A549 (cell line): ENCODE results near the gene PTPRK. TPM values are rescaled to one million over a fixed set of nuclear protein-coding genes. Genes with fewer than 3 reads are reported as not detected.
A peak's percentile ranks its signal among the peaks of the same experiment; 100 is the strongest.

Source experiments
- ATAC-seq, 2 experiments: fragments of 200-7000 bp in 1 of 2; fragments of >200 bp in 1 of 2; cut with Nextera tagmentation in 1 of 2; cut with Tn5 transposase in 1 of 2; 3 replicates each; pipeline versions ENCODE4 v1.8.0 to v1.9.1; 2018 to 2020; ENCODE audit warnings: mild to moderate bottlenecking in 1 of 2, moderate library complexity in 1 of 2
- CTCF ChIA-PET: fragments of 300-600 bp; sonication (Branson Sonifier 250); formaldehyde crosslinking; extraction: SDS; loops from one replicate; lab custom pipeline; 2021; ENCODE audit warnings: antibody characterized with exemption, inconsistent platforms; lab: Yijun Ruan, JAX
- POLR2A ChIA-PET: fragments of 350-600 bp; formaldehyde crosslinking; extraction: SDS; loops from one replicate; lab custom pipeline; 2021; ENCODE audit warnings: antibody characterized with exemption, inconsistent platforms; lab: Yijun Ruan, JAX
- DNase-seq, 2 experiments: peaks; one replicate each; pipeline versions ENCODE4 v3.0.0 to v3.0.0-alpha.2; 2011 to 2016; ENCODE audit warnings: low read depth in 1 of 2, low spot score in 1 of 2
- FAIRE-seq: peaks from 2 replicates; lab custom pipeline; 2011; peaks lifted over from hg19 to GRCh38; lab: Jason Lieb, UNC
- H3K27ac ChIP-seq, 2 experiments: fragments of >200 bp; sonication (Bioruptor Twin); formaldehyde crosslinking; 3 replicates each; pipeline ENCODE4 v1.5.1; 2016 to 2017
- H3K4me1 ChIP-seq: fragments of >200 bp; sonication (Bioruptor Twin); formaldehyde crosslinking; 3 replicates; pipeline ENCODE4 v1.6.1; 2016
- H3K4me2 ChIP-seq: fragments of >200 bp; sonication (Bioruptor Twin); formaldehyde crosslinking; 3 replicates; pipeline ENCODE4 v1.6.1; 2016
- H3K4me3 ChIP-seq: fragments of >200 bp; sonication (Bioruptor Twin); formaldehyde crosslinking; 3 replicates; pipeline ENCODE4 v1.5.1; 2016
- H3K9me3 ChIP-seq: fragments of >200 bp; sonication (Bioruptor Twin); formaldehyde crosslinking; 3 replicates; pipeline ENCODE4 v1.6.1; 2016
- CBX2 ChIP-seq: fragments of 200-600 bp; sonication (generic); IDR thresholded peaks from 2 replicates; pipeline ENCODE4 v1.6.1; 2016; ENCODE audit warnings: low read depth, mild to moderate bottlenecking, borderline replicate concordance
- CHD2 ChIP-seq: fragments of 150-350 bp; IDR thresholded peaks from 2 replicates; pipeline ENCODE4 v1.6.1; 2014; ENCODE audit warnings: low read length; ENCODE audit not compliant: partially characterized antibody
- CHD4 ChIP-seq: fragments of 200-600 bp; sonication (generic); IDR thresholded peaks from 2 replicates; pipeline ENCODE4 v1.6.1; 2016; ENCODE audit warnings: antibody characterized with exemption, mild to moderate bottlenecking, borderline replicate concordance
- ESRRA ChIP-seq: fragments of 150-350 bp; IDR thresholded peaks from 2 replicates; pipeline ENCODE4 v1.6.1; 2014; ENCODE audit warnings: mild to moderate bottlenecking, low read length, borderline replicate concordance
- FOSB ChIP-seq: fragments of 250-450 bp; sonication (Bioruptor Pico); IDR thresholded peaks from 2 replicates; pipeline ENCODE4 v1.5.0; 2020; ENCODE audit warnings: mild to moderate bottlenecking, moderate library complexity
- FOSL2 ChIP-seq, 2 experiments: fragments of 450-650 bp in 1 of 2; fragments of >200 bp in 1 of 2; sonication (Bioruptor Twin) in 1 of 2; formaldehyde crosslinking; IDR thresholded peaks; 2 replicates each; pipeline versions ENCODE4 v1.5.0 to v1.6.1; 2016 to 2020; ENCODE audit warnings: mild to moderate bottlenecking in 1 of 2, moderate library complexity in 1 of 2
- HEYL ChIP-seq: fragments of 250-450 bp; sonication (Bioruptor Pico); IDR thresholded peaks from 2 replicates; pipeline ENCODE4 v1.8.0; 2021; ENCODE audit warnings: mild to moderate bottlenecking, moderate library complexity
- MAFK ChIP-seq: fragments of 450-650 bp; IDR thresholded peaks from 2 replicates; pipeline ENCODE4 v1.6.1; 2014; ENCODE audit not compliant: partially characterized antibody
- NR3C1 ChIP-seq: fragments of >200 bp; sonication (Bioruptor Twin); formaldehyde crosslinking; IDR thresholded peaks from 3 replicates; pipeline ENCODE4 v1.6.1; 2017
- POLR2AphosphoS2 ChIP-seq: conservative IDR thresholded peaks from 2 replicates; pipeline ENCODE4 v1.6.1; 2012; ENCODE audit warnings: low read length, improper control_type of control experiment, inconsistent platforms
- TFCP2L1 ChIP-seq: fragments of 250-450 bp; sonication (Bioruptor Pico); IDR thresholded peaks from 2 replicates; pipeline ENCODE4 v1.5.0; 2021; ENCODE audit warnings: mild to moderate bottlenecking
- TP53 ChIP-seq: fragments of 250-450 bp; sonication (Bioruptor Pico); IDR thresholded peaks from 2 replicates; pipeline ENCODE4 v1.5.0; 2021; ENCODE audit warnings: mild to moderate bottlenecking, moderate library complexity
- ZSCAN20 ChIP-seq: fragments of 250-450 bp; sonication (Bioruptor Pico); IDR thresholded peaks from 2 replicates; pipeline ENCODE4 v1.8.0; 2022; ENCODE audit warnings: mild to moderate bottlenecking, moderate library complexity
- WGBS: methylation state at CpG from one replicate; pipeline ENCODE4 v1.1.6; 2017; ENCODE audit errors: missing lambda C conversion rate; 5-methylcytosine and 5-hydroxymethylcytosine counted together
- polyA plus RNA-seq, 4 experiments: library from polyadenylated mRNA; depleted of rRNA in 3 of 4; stranded (reverse); fragments of >200 nt; fragmentation: RNase III in 1 of 4; extraction: RNeasy Plus Mini Kit Qiagen cat#74134 plus additional on column Dnase treatment in 1 of 4; gene quantifications; 2 replicates in 3 of 4; 3 replicates in 1 of 4; pipeline ENCODE4 v1.2.3, GENCODE V29; 2011 to 2017
- TF ChIP-seq, protein P1 (sequence below): fragments of 250-450 bp; sonication (Bioruptor Pico); IDR thresholded peaks from 2 replicates; pipeline ENCODE4 v1.5.0; 2020; ENCODE audit warnings: low read depth, mild to moderate bottlenecking, moderate library complexity
- TF ChIP-seq, protein P2 (sequence below): IDR thresholded peaks from 2 replicates; pipeline ENCODE4 v1.6.1; 2012
- TF ChIP-seq, protein P3 (sequence below): fragments of 250-450 bp; sonication (Bioruptor Pico); IDR thresholded peaks from 2 replicates; pipeline ENCODE4 v1.5.0; 2021; ENCODE audit warnings: mild to moderate bottlenecking, moderate library complexity, borderline replicate concordance
- TF ChIP-seq, protein P4 (sequence below): fragments of >200 bp; sonication (Bioruptor Twin); formaldehyde crosslinking; IDR thresholded peaks from 3 replicates; pipeline ENCODE4 v1.6.1; 2016
- TF ChIP-seq, protein P5 (sequence below): fragments of >200 bp; sonication (Bioruptor Twin); formaldehyde crosslinking; IDR thresholded peaks from 3 replicates; pipeline ENCODE4 v1.5.1; 2016

Gene PTPRK
- polyA plus RNA-seq, 2 of the 4 experiments (the other 2 are of a cell fraction) = 14.4 to 16.1 TPM

DNA sequence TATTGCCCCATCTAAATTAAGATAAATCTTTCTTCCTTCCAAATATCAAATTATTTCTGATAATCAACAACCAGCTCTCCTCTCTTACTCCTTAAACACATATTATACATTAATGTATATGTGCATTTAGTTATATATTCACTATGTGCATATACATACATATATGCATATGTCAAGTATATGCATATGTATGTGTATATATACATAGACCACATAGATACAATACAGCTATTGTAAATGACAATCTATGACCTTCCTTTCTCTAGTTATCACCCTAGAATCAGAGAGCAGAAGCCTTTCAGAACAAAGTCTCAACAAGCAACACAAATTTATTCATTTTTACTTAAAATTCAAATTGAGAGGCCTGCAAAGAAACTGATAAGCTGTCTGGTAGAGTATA, 378.5 kb downstream of the PTPRK start:
- no peak for ATAC-seq
- POLR2A ChIA-PET = no interaction called here

DNA sequence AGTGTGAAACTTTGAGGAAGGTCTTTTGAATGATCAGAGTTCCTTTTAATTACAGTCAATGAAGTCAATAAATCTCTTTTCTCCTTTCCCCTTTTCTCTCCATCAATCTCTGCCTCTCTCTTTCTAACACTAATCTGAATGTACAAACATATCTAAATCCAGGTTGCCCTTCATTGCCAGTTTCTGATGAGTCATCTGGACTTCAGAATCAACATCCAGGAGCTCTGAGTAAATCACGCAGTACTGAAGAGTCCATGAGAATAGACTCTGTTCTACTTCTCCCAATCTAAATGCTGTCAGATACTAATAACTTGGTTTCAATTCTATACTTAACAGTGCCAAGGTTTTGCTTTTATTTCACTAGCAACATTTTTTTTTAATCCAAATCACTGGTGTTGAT, 380.9 kb downstream of the PTPRK start:
- Histone ChIP-seq H3K27ac (peak overlapping the region in 1 of 2 experiments; percentile 22; a peak in 1 of 6 replicates), H3K4me1 (peaks cover 23% of the 10 kb centered on the region), H3K4me2 (peak overlapping the region; percentile 48; the same call in 2 of the 3 replicates), H3K4me3 (no peak overlapping the region), H3K9me3 (no peaks in the 10 kb centered on the region)
- DNase-seq (peak; percentile 3 to 47), FAIRE-seq (no peak), ATAC-seq (peak; percentile 82 to 84; a peak in 5 of 6 replicates)
- CTCF ChIA-PET = no interaction called here
- TF ChIP-seq, protein P1, sequence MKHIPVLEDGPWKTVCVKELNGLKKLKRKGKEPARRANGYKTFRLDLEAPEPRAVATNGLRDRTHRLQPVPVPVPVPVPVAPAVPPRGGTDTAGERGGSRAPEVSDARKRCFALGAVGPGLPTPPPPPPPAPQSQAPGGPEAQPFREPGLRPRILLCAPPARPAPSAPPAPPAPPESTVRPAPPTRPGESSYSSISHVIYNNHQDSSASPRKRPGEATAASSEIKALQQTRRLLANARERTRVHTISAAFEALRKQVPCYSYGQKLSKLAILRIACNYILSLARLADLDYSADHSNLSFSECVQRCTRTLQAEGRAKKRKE (CRISPR knock-in tag) = no peak
- TF ChIP-seq MAFK (peak; percentile 75), TFCP2L1 (no peak), FOSL2 (IDR thresholded peaks at IDR 0.05) (peak; percentile 34; the same call in 1 of the 2 replicates), FOSL2 (CRISPR knock-in tag; IDR thresholded peaks at IDR 0.05) (peak; percentile 70), FOSB (no peak)
- 14% methylated on average over 1 of the region's 1 CpG for WGBS
- POLR2A ChIA-PET = no interaction called here

More for the DNA sequence above, 378.5 kb downstream of the PTPRK start:
- no peak for DNase-seq
- Histone ChIP-seq H3K9me3 (no peaks in the 10 kb centered on the region), H3K4me2 (no peak overlapping the region), H3K4me1 (peaks cover 15% of the 10 kb centered on the region), H3K27ac (no peak overlapping the region), H3K4me3 (no peak overlapping the region)
- CTCF ChIA-PET = no interaction called here
- FAIRE-seq = no peak
- TF ChIP-seq, protein P2, sequence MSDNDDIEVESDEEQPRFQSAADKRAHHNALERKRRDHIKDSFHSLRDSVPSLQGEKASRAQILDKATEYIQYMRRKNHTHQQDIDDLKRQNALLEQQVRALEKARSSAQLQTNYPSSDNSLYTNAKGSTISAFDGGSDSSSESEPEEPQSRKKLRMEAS = no peak
- TF ChIP-seq CHD4 (no peak), ESRRA (no peak), CBX2 (no peak), TP53 (CRISPR knock-in tag) (no peak), FOSB (no peak)
- TF ChIP-seq, protein P1 (CRISPR knock-in tag) = no peak
- TF ChIP-seq, protein P3, sequence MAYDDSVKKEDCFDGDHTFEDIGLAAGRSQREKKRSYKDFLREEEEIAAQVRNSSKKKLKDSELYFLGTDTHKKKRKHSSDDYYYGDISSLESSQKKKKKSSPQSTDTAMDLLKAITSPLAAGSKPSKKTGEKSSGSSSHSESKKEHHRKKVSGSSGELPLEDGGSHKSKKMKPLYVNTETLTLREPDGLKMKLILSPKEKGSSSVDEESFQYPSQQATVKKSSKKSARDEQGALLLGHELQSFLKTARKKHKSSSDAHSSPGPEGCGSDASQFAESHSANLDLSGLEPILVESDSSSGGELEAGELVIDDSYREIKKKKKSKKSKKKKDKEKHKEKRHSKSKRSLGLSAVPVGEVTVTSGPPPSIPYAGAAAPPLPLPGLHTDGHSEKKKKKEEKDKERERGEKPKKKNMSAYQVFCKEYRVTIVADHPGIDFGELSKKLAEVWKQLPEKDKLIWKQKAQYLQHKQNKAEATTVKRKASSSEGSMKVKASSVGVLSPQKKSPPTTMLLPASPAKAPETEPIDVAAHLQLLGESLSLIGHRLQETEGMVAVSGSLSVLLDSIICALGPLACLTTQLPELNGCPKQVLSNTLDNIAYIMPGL (CRISPR knock-in tag) = no peak
- TF ChIP-seq, protein P4, sequence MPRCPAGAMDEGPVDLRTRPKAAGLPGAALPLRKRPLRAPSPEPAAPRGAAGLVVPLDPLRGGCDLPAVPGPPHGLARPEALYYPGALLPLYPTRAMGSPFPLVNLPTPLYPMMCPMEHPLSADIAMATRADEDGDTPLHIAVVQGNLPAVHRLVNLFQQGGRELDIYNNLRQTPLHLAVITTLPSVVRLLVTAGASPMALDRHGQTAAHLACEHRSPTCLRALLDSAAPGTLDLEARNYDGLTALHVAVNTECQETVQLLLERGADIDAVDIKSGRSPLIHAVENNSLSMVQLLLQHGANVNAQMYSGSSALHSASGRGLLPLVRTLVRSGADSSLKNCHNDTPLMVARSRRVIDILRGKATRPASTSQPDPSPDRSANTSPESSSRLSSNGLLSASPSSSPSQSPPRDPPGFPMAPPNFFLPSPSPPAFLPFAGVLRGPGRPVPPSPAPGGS = no peak

DNA sequence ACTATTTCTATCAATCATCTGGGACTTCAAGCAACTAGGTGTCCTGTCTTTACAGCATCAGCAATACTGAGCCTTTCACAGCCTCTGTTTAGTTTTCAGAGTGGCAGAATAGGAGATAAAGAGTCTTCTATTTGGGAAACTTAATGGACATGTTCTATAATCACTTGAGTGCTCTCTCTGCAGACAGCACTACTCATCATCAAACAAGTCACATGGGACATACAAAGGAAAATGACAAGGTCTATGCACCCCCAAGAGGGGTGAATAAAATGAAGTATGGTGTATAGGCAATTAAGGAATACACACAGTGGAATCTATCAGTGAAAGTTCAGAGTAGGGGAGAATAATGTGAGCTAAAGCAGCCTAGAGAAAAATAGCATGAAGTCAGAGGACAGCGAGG, 381.7 kb downstream of the PTPRK start:
- POLR2A ChIA-PET = no interaction called here
- FAIRE-seq (no peak), DNase-seq (no peak), ATAC-seq (no peak)
- Histone ChIP-seq H3K4me1 (peaks cover 25% of the 10 kb centered on the region), H3K4me3 (no peak overlapping the region), H3K9me3 (no peaks in the 10 kb centered on the region), H3K4me2 (no peak overlapping the region)
- CTCF ChIA-PET = no interaction called here
- TF ChIP-seq HEYL = no peak
- TF ChIP-seq, all 56 proteins: peak for 0
- 90% methylated on average over 1 of the region's 1 CpG for WGBS
- peak overlapping the region in 1 of 2 experiments; percentile 25; a peak in 1 of 6 replicates for H3K27ac ChIP-seq

DNA sequence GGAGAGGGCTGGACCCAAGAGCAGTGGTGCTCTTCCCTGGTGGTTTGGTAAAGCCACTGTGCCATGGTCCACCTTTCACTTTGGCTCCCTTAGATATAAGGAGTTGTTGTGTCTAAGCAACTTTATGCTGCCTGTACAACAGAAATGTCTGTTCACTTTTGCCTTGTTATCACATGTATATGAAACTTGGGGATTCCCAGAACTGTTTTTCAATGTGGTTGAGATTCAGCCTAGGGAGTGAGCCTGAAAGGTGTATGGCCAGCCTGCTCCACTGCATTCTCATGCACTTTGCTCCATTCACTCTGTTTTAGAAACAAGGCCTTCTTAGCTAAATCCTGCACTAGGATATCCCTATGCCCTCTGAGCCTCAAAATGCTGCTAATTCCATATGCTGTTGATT, 385.1 kb downstream of the PTPRK start:
- Histone ChIP-seq H3K27ac (peak overlapping the region in 1 of 2 experiments; percentile 42; a peak in 1 of 6 replicates), H3K4me1 (peaks cover 25% of the 10 kb centered on the region), H3K9me3 (no peaks in the 10 kb centered on the region), H3K4me2 (0 out of 3 replicates have a peak overlapping the region, but pooled peaks have one; percentile 36), H3K4me3 (no peak overlapping the region)
- ATAC-seq (no peak), FAIRE-seq (no peak), DNase-seq (no peak)
- ChIA-PET CTCF (interaction anchor here (0.6 kb wide), 1 partner anchor 182 kb away, joined by 3 read pairs; no protein-coding TSS in a partner anchor), POLR2A (no interaction called here)
- TF ChIP-seq TP53 (CRISPR knock-in tag) (no peak), NR3C1 (no peak), CHD2 (no peak), ZSCAN20 (CRISPR knock-in tag) (no peak), CHD4 (no peak), POLR2AphosphoS2 (no peak)
- TF ChIP-seq, protein P5, sequence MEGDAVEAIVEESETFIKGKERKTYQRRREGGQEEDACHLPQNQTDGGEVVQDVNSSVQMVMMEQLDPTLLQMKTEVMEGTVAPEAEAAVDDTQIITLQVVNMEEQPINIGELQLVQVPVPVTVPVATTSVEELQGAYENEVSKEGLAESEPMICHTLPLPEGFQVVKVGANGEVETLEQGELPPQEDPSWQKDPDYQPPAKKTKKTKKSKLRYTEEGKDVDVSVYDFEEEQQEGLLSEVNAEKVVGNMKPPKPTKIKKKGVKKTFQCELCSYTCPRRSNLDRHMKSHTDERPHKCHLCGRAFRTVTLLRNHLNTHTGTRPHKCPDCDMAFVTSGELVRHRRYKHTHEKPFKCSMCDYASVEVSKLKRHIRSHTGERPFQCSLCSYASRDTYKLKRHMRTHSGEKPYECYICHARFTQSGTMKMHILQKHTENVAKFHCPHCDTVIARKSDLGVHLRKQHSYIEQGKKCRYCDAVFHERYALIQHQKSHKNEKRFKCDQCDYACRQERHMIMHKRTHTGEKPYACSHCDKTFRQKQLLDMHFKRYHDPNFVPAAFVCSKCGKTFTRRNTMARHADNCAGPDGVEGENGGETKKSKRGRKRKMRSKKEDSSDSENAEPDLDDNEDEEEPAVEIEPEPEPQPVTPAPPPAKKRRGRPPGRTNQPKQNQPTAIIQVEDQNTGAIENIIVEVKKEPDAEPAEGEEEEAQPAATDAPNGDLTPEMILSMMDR = no peak
